Measurements from ENCODE around the gene IL3RA. TPM values are rescaled to one million over a fixed set of nuclear protein-coding genes. Genes with fewer than 3 reads are reported as not detected.
"Not testable (repeated sequence)": the region's sequence is repeated elsewhere in the genome, so short reads cannot be mapped to it uniquely, and the experiment has no call there.

IL3RA gene
- total RNA-seq, 1 experiment from 2014 or later: not detected

- ChIA-PET CTCF (no interaction called here), POLR2A (no interaction called here)
- intact Hi-C loops (cut with micrococcal nuclease): no loop called here
- H3K9me3 Mint-ChIP-seq (ENCODE audit: unreplicated experiment): no peaks in the 10 kb centered on the region
- no peak for DNase-seq (ENCODE audit: unreplicated experiment)
- BruUV-seq (replicated peaks): no TSS peak
- H3K4me3 Mint-ChIP-seq (ENCODE audit: unreplicated experiment): no peak overlapping the region
- peak; percentile 23 for TF ChIP-seq CTCF (IDR thresholded peaks at IDR 0.05; ENCODE audit: unreplicated experiment)
- no peaks in the 10 kb centered on the region for H3K36me3 Mint-ChIP-seq (ENCODE audit: insufficient read depth, unreplicated experiment)
- H3K4me1 Mint-ChIP-seq (ENCODE audit: insufficient read depth, unreplicated experiment): no peaks in the 10 kb centered on the region
- H3K27ac Mint-ChIP-seq (ENCODE audit: low read depth, unreplicated experiment): no peak overlapping the region
- no peaks in the 10 kb centered on the region for H3K27me3 Mint-ChIP-seq (ENCODE audit: insufficient read depth, unreplicated experiment)
Observed at GRCh38 chrX:1323315-1323714, 13.3 kb upstream of the IL3RA start.

- CTCF ChIA-PET: no interaction called here
- no TSS peak for BruUV-seq (replicated peaks)
- POLR2A ChIA-PET: no interaction called here
- no peak for TF ChIP-seq CTCF (IDR thresholded peaks at IDR 0.05; ENCODE audit: unreplicated experiment)
- no peaks in the 10 kb centered on the region for H3K9me3 Mint-ChIP-seq (ENCODE audit: unreplicated experiment)
- no peak for DNase-seq (ENCODE audit: unreplicated experiment)
- no peaks in the 10 kb centered on the region for H3K27me3 Mint-ChIP-seq (ENCODE audit: insufficient read depth, unreplicated experiment)
- H3K27ac Mint-ChIP-seq (ENCODE audit: low read depth, unreplicated experiment): no peak overlapping the region
- H3K4me3 Mint-ChIP-seq (ENCODE audit: unreplicated experiment): no peak overlapping the region
- intact Hi-C loops (cut with micrococcal nuclease): no loop called here
- no peaks in the 10 kb centered on the region for H3K4me1 Mint-ChIP-seq (ENCODE audit: insufficient read depth, unreplicated experiment)
- no peaks in the 10 kb centered on the region for H3K36me3 Mint-ChIP-seq (ENCODE audit: insufficient read depth, unreplicated experiment)
Observed at GRCh38 chrX:1325515-1326116, 11.0 kb upstream of the IL3RA start.

GRCh38 chrX:1327651-1328304 lies 8.8 kb upstream of the IL3RA start:
- no peak overlapping the region for H3K27ac Mint-ChIP-seq (ENCODE audit: low read depth, unreplicated experiment)

DNA sequence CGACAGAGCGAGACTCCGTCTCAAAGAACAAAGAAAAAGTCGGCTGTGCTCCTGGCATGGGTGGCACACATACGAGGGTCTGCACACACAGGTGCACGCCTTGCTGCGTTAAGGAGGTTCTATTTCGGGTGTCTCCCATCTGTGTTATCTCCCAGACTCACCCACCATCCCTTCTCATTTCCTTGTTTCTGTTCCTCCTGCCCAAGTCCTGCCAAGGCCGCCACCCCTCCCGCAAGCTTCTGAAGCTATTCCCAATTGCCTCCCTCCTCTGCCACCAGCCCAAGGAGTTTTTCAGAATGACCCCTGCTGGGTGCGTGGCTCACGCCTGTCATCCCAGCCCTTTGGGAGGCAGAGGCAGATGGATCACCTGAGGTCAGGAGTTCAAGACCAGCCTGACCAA lies 6.0 kb upstream of the IL3RA start:
- TF ChIP-seq CTCF (IDR thresholded peaks at IDR 0.05; ENCODE audit: unreplicated experiment): no peak
- intact Hi-C loops (cut with micrococcal nuclease): no loop called here
- Mint-ChIP-seq H3K9me3 (ENCODE audit: unreplicated experiment) (no peaks in the 10 kb centered on the region), H3K27me3 (ENCODE audit: insufficient read depth, unreplicated experiment) (no peaks in the 10 kb centered on the region), H3K4me3 (ENCODE audit: unreplicated experiment) (no peak overlapping the region), H3K4me1 (ENCODE audit: insufficient read depth, unreplicated experiment) (no peaks in the 10 kb centered on the region), H3K27ac (ENCODE audit: low read depth, unreplicated experiment) (no peak overlapping the region), H3K36me3 (ENCODE audit: insufficient read depth, unreplicated experiment) (no peaks in the 10 kb centered on the region)
- no TSS peak for BruUV-seq (replicated peaks)
- POLR2A ChIA-PET: no interaction called here
- CTCF ChIA-PET: no interaction called here
- no peak for DNase-seq (ENCODE audit: unreplicated experiment)

More at GRCh38 chrX:1327651-1328304, 8.8 kb upstream of the IL3RA start:
- ChIA-PET POLR2A (no interaction called here), CTCF (no interaction called here)
- Mint-ChIP-seq H3K4me1 (ENCODE audit: insufficient read depth, unreplicated experiment) (no peaks in the 10 kb centered on the region), H3K4me3 (ENCODE audit: unreplicated experiment) (no peak overlapping the region), H3K36me3 (ENCODE audit: insufficient read depth, unreplicated experiment) (no peaks in the 10 kb centered on the region), H3K27me3 (ENCODE audit: insufficient read depth, unreplicated experiment) (no peaks in the 10 kb centered on the region), H3K9me3 (ENCODE audit: unreplicated experiment) (no peaks in the 10 kb centered on the region)
- no TSS peak for BruUV-seq (replicated peaks)
- no peak for TF ChIP-seq CTCF (IDR thresholded peaks at IDR 0.05; ENCODE audit: unreplicated experiment)
- DNase-seq (ENCODE audit: unreplicated experiment): no peak
- intact Hi-C loops (cut with micrococcal nuclease): no loop called here

- CTCF ChIA-PET; H3K27ac Mint-ChIP-seq (ENCODE audit: low read depth, unreplicated experiment): not testable (repeated sequence)
Observed at GRCh38 chrX:1332433-1332832, 4.2 kb upstream of the IL3RA start.

More at GRCh38 chrX:1332433-1332832, 4.2 kb upstream of the IL3RA start:
- POLR2A ChIA-PET; H3K36me3 Mint-ChIP-seq (ENCODE audit: insufficient read depth, unreplicated experiment); H3K9me3 Mint-ChIP-seq (ENCODE audit: unreplicated experiment); DNase-seq (ENCODE audit: unreplicated experiment); H3K4me3 Mint-ChIP-seq (ENCODE audit: unreplicated experiment); intact Hi-C loops (cut with micrococcal nuclease); H3K27me3 Mint-ChIP-seq (ENCODE audit: insufficient read depth, unreplicated experiment); H3K4me1 Mint-ChIP-seq (ENCODE audit: insufficient read depth, unreplicated experiment); BruUV-seq (replicated peaks): not testable (repeated sequence)
